GM18498 (cell line): Measurements from ENCODE around the gene LAMA5.

Experiments used
- ATAC-seq: cut with Tn5 transposase; IDR thresholded peaks from one replicate; pipeline ENCODE4 v1.9.1; 2021; ENCODE audit warnings: mild to moderate bottlenecking, moderate library complexity; ENCODE audit not compliant: unreplicated experiment

LAMA5 gene

GRCh38 chr20:62370807-62371587, 3.9 kb upstream of the LAMA5 start:
- ATAC-seq: no peak

- no peak for ATAC-seq
Measured at GRCh38 chr20:62370115-62370806, 3.1 kb upstream of the LAMA5 start.

GRCh38 chr20:62369815-62370114, 2.7 kb upstream of the LAMA5 start:
- no peak for ATAC-seq

- no peak for ATAC-seq
Measured at GRCh38 chr20:62368976-62369814, 2.1 kb upstream of the LAMA5 start.

GRCh38 chr20:62368392-62368975, 1.4 kb upstream of the LAMA5 start:
- ATAC-seq: no peak

- ATAC-seq: no peak
Measured at GRCh38 chr20:62367633-62368391, 700 bp upstream of the LAMA5 start.

GRCh38 chr20:62366370-62367135, 559 bp downstream of the LAMA5 start:
- ATAC-seq: peak; percentile 37

GRCh38 chr20:62365814-62366369, 1.2 kb downstream of the LAMA5 start:
- ATAC-seq: no peak

- no peak for ATAC-seq
Measured at GRCh38 chr20:62364911-62365736, 2.0 kb downstream of the LAMA5 start.

GRCh38 chr20:62363920-62364851, 2.9 kb downstream of the LAMA5 start:
- no peak for ATAC-seq

- no peak for ATAC-seq
Measured at GRCh38 chr20:62362991-62363919, 3.9 kb downstream of the LAMA5 start.

GRCh38 chr20:62362590-62362940, 4.5 kb downstream of the LAMA5 start:
- ATAC-seq: no peak

GRCh38 chr20:62361799-62362589, 5.1 kb downstream of the LAMA5 start:
- ATAC-seq: no peak

GRCh38 chr20:62360854-62361798, 6.0 kb downstream of the LAMA5 start:
- no peak for ATAC-seq
